IPS DF 4.7 (cell line): Measurements from ENCODE around the gene ETAA1.

ENCODE experiments used
- DNase-seq: peaks from one replicate; pipeline ENCODE4 v3.0.0-alpha.2; 2013; ENCODE audit warnings: low spot score; ENCODE audit errors: extremely low read depth

ETAA1 gene

GRCh38 chr2:67437114-67437513, 40.0 kb downstream of the ETAA1 start:
- DNase-seq, result no peak

GRCh38 chr2:67438337-67438736, 41.2 kb downstream of the ETAA1 start:
- DNase-seq, result no peak

DNA sequence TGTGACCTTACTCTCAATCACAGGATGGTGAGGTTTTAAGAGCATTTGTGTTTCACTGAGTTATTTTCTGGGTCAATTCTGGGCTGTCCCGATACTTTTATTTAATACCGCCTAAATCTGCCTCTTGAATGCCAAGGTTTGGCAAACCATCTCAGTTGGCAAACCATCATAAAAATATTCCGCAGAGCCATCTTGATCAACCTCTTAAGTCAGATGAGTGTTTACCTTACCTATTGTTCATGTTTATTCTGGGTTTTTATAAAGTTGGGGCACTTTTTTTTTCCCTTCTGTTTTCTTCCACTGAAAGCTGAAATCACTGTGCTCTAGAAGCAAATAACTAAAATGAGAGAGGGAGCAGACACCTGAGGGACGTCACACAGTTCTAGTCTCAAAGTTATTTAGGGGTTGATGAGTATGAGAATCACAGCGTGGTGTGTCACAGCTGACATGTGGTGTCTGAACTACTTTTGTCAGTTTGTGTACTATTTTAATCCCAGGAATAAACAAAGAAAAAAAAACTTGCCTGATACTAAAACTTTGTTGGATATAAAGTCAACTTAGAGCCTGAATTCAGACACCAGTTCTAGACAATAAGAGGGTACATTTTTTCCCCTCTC, 48.6 kb downstream of the ETAA1 start:
- no peak for DNase-seq

- DNase-seq, result no peak
Measured at GRCh38 chr2:67446491-67446911, 49.4 kb downstream of the ETAA1 start.

DNA sequence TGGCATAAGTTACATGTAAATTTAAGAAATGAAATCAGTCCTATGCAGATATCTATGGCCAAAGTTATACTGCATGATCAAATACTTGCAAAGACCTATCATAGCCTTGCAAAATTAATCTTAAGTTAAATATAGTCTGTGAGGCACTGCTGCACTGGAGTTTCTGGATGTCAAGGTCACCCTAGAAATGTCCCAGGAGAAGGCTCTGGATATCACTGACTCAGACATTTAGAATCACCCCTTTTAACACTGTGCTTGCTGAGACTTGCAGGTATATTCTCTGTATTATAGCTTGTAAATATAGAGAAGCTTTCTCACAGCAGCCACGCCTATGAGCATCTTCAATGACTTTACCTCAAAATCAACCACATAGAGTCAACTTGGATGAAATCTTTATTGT, 51.5 kb downstream of the ETAA1 start:
- no peak for DNase-seq

- DNase-seq, result no peak
Measured at GRCh38 chr2:67451086-67451832, 54.1 kb downstream of the ETAA1 start.

GRCh38 chr2:67453310-67453709, 56.2 kb downstream of the ETAA1 start:
- no peak for DNase-seq

- DNase-seq, result no peak
Measured at GRCh38 chr2:67455219-67456142, 58.3 kb downstream of the ETAA1 start.

- no peak for DNase-seq
Measured at GRCh38 chr2:67456428-67456827, 59.3 kb downstream of the ETAA1 start.

GRCh38 chr2:67457699-67458098, 60.6 kb downstream of the ETAA1 start:
- DNase-seq, result no peak

DNA sequence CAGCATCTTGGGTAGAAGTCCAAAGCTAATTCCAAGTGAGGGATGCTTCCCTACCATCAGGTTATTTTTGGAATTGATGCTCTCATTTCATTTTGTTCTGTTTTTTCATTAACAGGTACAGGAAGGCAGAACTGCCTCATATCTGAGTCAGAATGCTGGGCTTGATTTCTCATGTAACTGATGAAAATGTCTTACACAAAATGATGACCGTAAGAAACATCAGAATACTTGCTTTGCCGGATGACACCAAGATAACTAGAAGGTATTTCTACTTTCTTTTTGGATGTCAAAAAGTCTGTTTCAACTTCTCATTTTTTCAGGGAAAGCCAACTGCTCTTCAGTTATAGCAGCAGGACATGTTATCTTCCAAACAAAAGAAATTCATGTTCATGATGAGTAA, 62.6 kb downstream of the ETAA1 start:
- DNase-seq, result no peak
